Neuronal stem cell (in vitro differentiated cells): Measurements from ENCODE around the gene IGSF3.
"Not testable (repeated sequence)": the region's sequence is repeated elsewhere in the genome, so short reads cannot be mapped to it uniquely, and the experiment has no call there.

Source experiments
- DNase-seq: peaks from one replicate; pipeline ENCODE4 v3.0.0-alpha.2; 2013; ENCODE audit warnings: low spot score
- H2AFZ ChIP-seq: one replicate; pipeline ENCODE4 v1.6.1; 2013; ENCODE audit warnings: mild to moderate bottlenecking, low read length, inconsistent platforms
- H2AK5ac ChIP-seq: 2 replicates; pipeline ENCODE4 v1.6.1; 2013; ENCODE audit warnings: low read depth, mild to moderate bottlenecking, inconsistent platforms, low read length, moderate library complexity, mixed read lengths
- H2BK120ac ChIP-seq: 2 replicates; pipeline ENCODE4 v1.6.1; 2013; ENCODE audit warnings: low read depth, mild to moderate bottlenecking, inconsistent platforms, low read length, moderate library complexity, mixed read lengths
- H2BK12ac ChIP-seq: one replicate; pipeline ENCODE4 v1.6.1; 2013; ENCODE audit warnings: low read length, inconsistent platforms
- H2BK15ac ChIP-seq: 2 replicates; pipeline ENCODE4 v1.6.1; 2013; ENCODE audit warnings: mild to moderate bottlenecking, low read length, inconsistent platforms, mixed read lengths
- H2BK5ac ChIP-seq: one replicate; pipeline ENCODE4 v1.6.1; 2013; ENCODE audit warnings: inconsistent platforms, mild to moderate bottlenecking, low read length, moderate library complexity
- H3K14ac ChIP-seq: one replicate; pipeline ENCODE4 v1.6.1; 2013; ENCODE audit warnings: low read length, inconsistent platforms
- H3K18ac ChIP-seq: 2 replicates; pipeline ENCODE4 v1.6.1; 2013; ENCODE audit warnings: low read length, inconsistent platforms
- H3K23ac ChIP-seq: 2 replicates; pipeline ENCODE4 v1.6.1; 2013; ENCODE audit warnings: low read depth, mild to moderate bottlenecking, mixed read lengths, low read length, inconsistent platforms; ENCODE audit not compliant: poor library complexity
- H3K27ac ChIP-seq: replicated peaks from 3 replicates; pipeline ENCODE4 v1.5.1; 2013; ENCODE audit warnings: low read length, inconsistent platforms
- H3K27me3 ChIP-seq, 3 experiments: 2 replicates each; pipeline ENCODE4 v1.6.1; 2013; ENCODE audit warnings: low read length in 3 of 3, mild to moderate bottlenecking in 2 of 3, inconsistent platforms in 1 of 3, low read depth in 1 of 3, mixed read lengths in 1 of 3, moderate library complexity in 1 of 3; ENCODE audit not compliant: control insufficient read depth in 3 of 3, insufficient read depth in 3 of 3
- H3K36me3 ChIP-seq, 2 donors: replicated peaks in 1 of 2; 2 replicates each; pipeline ENCODE4 v1.6.1; 2013; ENCODE audit warnings: low read length in 2 of 2; ENCODE audit not compliant: control insufficient read depth in 2 of 2, insufficient read depth in 2 of 2
- H3K4ac ChIP-seq: 2 replicates; pipeline ENCODE4 v1.6.1; 2013; ENCODE audit warnings: inconsistent platforms, mild to moderate bottlenecking, low read length, moderate library complexity
- H3K4me1 ChIP-seq, 2 donors: 1 replicate in 1 of 2; 2 replicates in 1 of 2; pipeline ENCODE4 v1.6.1; 2013; ENCODE audit warnings: low read length in 2 of 2, low read depth in 1 of 2; ENCODE audit not compliant: control insufficient read depth in 2 of 2, insufficient read depth in 1 of 2
- H3K4me2 ChIP-seq: one replicate; pipeline ENCODE4 v1.6.1; 2013; ENCODE audit warnings: mild to moderate bottlenecking, low read length, inconsistent platforms; ENCODE audit not compliant: insufficient read depth, poor library complexity, severe bottlenecking
- H3K4me3 ChIP-seq, 2 donors: 2 replicates each; pipeline ENCODE4 v1.5.1; 2013; ENCODE audit warnings: low read length in 2 of 2, mild to moderate bottlenecking in 2 of 2, inconsistent platforms in 1 of 2, moderate library complexity in 1 of 2
- H3K79me1 ChIP-seq: one replicate; pipeline ENCODE4 v1.6.1; 2013; ENCODE audit warnings: low read depth, mild to moderate bottlenecking, inconsistent platforms, low read length, moderate library complexity
- H3K9ac ChIP-seq: one replicate; pipeline ENCODE4 v1.6.1; 2013; ENCODE audit warnings: mild to moderate bottlenecking, low read depth, low read length, inconsistent platforms; ENCODE audit not compliant: poor library complexity
- H3K9me3 ChIP-seq, 2 donors: replicated peaks in 1 of 2; 2 replicates each; pipeline versions ENCODE3 to v1.6.1; 2013; ENCODE audit warnings: low read length in 2 of 2, mild to moderate bottlenecking in 2 of 2, inconsistent platforms in 1 of 2, low read depth in 1 of 2, mixed read lengths in 1 of 2, moderate library complexity in 1 of 2; ENCODE audit not compliant: control insufficient read depth in 2 of 2, insufficient read depth in 1 of 2
- H4K8ac ChIP-seq: one replicate; pipeline ENCODE4 v1.6.1; 2013; ENCODE audit warnings: low read depth, mild to moderate bottlenecking, inconsistent platforms, low read length, moderate library complexity
- H4K91ac ChIP-seq: one replicate; pipeline ENCODE4 v1.6.1; 2013; ENCODE audit warnings: low read length, low read depth, mild to moderate bottlenecking, inconsistent platforms; ENCODE audit not compliant: poor library complexity
- WGBS, 2 donors: extraction: QIAGEN DNeasy Blood & Tissue Kit; methylation state at CpG; one replicate each; pipeline ENCODE4 v1.1.7; 2013; ENCODE audit warnings: missing lambda C conversion rate in 2 of 2, mixed read lengths in 1 of 2; ENCODE audit not compliant: insufficient read length in 2 of 2, insufficient replicate concordance in 1 of 2; ENCODE audit errors: extremely low coverage in 2 of 2; 5-methylcytosine and 5-hydroxymethylcytosine counted together

The IGSF3 gene

DNA sequence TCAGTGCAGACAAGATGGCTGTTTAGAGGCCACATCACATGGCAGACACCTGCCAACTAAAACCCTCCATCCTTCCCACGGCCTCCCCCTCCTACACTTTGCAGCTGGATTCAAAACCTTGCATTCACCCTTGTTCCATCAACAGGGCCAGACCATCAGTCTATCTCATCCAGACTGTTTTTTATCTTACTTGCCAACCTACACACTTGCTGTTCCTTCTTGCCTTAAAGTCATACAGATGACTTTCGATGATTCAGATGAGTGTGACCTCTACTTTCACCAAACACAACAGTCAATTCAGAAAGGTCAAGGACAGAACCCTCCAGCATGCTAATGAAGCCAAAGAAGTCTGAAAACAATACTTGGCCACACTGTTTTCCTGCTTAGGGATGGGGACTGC lies 29.9 kb downstream of the IGSF3 start:
- H2AFZ ChIP-seq, H2AK5ac ChIP-seq, H3K9me3 ChIP-seq, H3K4me3 ChIP-seq, H2BK15ac ChIP-seq, H2BK12ac ChIP-seq, H3K4ac ChIP-seq, DNase-seq, H3K36me3 ChIP-seq, H3K79me1 ChIP-seq, H3K23ac ChIP-seq, H4K8ac ChIP-seq, H2BK120ac ChIP-seq, H3K9ac ChIP-seq, H2BK5ac ChIP-seq, H3K27me3 ChIP-seq, H3K14ac ChIP-seq, H4K91ac ChIP-seq, H3K27ac ChIP-seq, H3K18ac ChIP-seq, H3K4me2 ChIP-seq: not testable (repeated sequence)
- WGBS, 2 donors, result no CpG with 5 or more reads among the region's 2 CpGs
- H3K4me1 ChIP-seq, result peaks cover 0 to 14% of the 10 kb centered on the region in 2 donors

- H3K79me1 ChIP-seq, H3K18ac ChIP-seq, H3K4me2 ChIP-seq, H3K23ac ChIP-seq, H3K27me3 ChIP-seq, H2AK5ac ChIP-seq, H3K14ac ChIP-seq, H4K91ac ChIP-seq, H2AFZ ChIP-seq, H2BK15ac ChIP-seq, H2BK120ac ChIP-seq, H3K9ac ChIP-seq, H4K8ac ChIP-seq, H3K4ac ChIP-seq, H3K4me3 ChIP-seq, H3K4me1 ChIP-seq, H3K36me3 ChIP-seq, DNase-seq, H2BK5ac ChIP-seq, H2BK12ac ChIP-seq, H3K9me3 ChIP-seq, H3K27ac ChIP-seq: not testable (repeated sequence)
- WGBS, 2 donors, result no CpG with 5 or more reads among the region's 6 CpGs
These were observed 30.9 kb downstream of the IGSF3 start for GRCh38 chr1:116636584-116636983.

- H2BK15ac ChIP-seq, H2BK5ac ChIP-seq: not testable (repeated sequence)
These were observed 33.1 kb downstream of the IGSF3 start for GRCh38 chr1:116634386-116634785.

GRCh38 chr1:116631996-116632925 lies 35.3 kb downstream of the IGSF3 start:
- H3K79me1 ChIP-seq, H4K8ac ChIP-seq, H2AFZ ChIP-seq, H3K4me3 ChIP-seq, H3K18ac ChIP-seq, H3K27ac ChIP-seq, H3K4me2 ChIP-seq, H2BK120ac ChIP-seq, H2AK5ac ChIP-seq, H2BK15ac ChIP-seq, H3K9ac ChIP-seq, H3K27me3 ChIP-seq, H3K23ac ChIP-seq, H3K4me1 ChIP-seq, DNase-seq, H3K9me3 ChIP-seq, H3K36me3 ChIP-seq, H3K14ac ChIP-seq, H3K4ac ChIP-seq, H4K91ac ChIP-seq, H2BK12ac ChIP-seq, H2BK5ac ChIP-seq: not testable (repeated sequence)
- no CpG with 5 or more reads among the region's 10 CpGs for WGBS, 2 donors

More at GRCh38 chr1:116634386-116634785, 33.1 kb downstream of the IGSF3 start:
- DNase-seq, H3K23ac ChIP-seq, H3K4me2 ChIP-seq, H3K27me3 ChIP-seq, H3K4ac ChIP-seq, H3K9me3 ChIP-seq, H2BK120ac ChIP-seq, H2AFZ ChIP-seq, H3K79me1 ChIP-seq, H3K9ac ChIP-seq, H3K14ac ChIP-seq, H3K4me3 ChIP-seq, H4K91ac ChIP-seq, H3K18ac ChIP-seq, H2BK12ac ChIP-seq, H3K4me1 ChIP-seq, H3K27ac ChIP-seq, H2AK5ac ChIP-seq, H3K36me3 ChIP-seq, H4K8ac ChIP-seq: not testable (repeated sequence)
- WGBS, 2 donors, result no CpG with 5 or more reads among the region's 4 CpGs
